ENCODE measurements around the gene ZSCAN1.
A peak's percentile ranks its signal among the peaks of the same experiment; 100 is the strongest.

ZSCAN1 gene

DNA sequence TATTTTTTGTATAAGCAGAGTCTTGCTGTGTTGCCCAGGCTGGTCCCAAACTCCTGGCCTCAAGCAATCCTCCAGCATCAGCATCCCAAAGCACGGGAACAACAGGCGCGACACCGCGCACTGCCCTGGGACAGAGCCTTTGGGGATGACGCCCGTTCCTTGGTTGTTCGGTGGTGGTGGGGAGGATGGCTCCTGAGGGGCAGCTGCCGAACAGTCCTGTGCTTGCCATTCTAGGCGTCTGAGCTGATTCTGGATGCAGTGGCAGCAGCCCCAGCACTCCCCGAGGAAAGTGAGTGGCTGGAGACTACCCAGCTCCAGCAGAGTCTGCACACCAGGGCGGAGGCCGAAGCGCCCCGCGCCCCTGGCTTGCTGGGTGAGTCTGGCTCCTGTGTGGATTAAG is 18.4 kb downstream of the ZSCAN1 start:
- H3K27ac ChIP-seq, result no peak overlapping the region
- H3K9ac ChIP-seq, result no peak overlapping the region
- H3K27me3 ChIP-seq, result no peaks in the 10 kb centered on the region
- H4K20me1 ChIP-seq, result no peaks in the 10 kb centered on the region
- no peak for TF ChIP-seq Cebpa-rat (IDR thresholded peaks at IDR 0.05)
- H3K4me2 ChIP-seq, result no peak overlapping the region
- H3K4me1 ChIP-seq, result peaks cover 6% of the 10 kb centered on the region
- H3K4me3 ChIP-seq, result no peak overlapping the region
- H3K36me3 ChIP-seq, result no peaks in the 10 kb centered on the region
- H3K9me3 ChIP-seq, result peaks cover 98% of the 10 kb centered on the region

DNA sequence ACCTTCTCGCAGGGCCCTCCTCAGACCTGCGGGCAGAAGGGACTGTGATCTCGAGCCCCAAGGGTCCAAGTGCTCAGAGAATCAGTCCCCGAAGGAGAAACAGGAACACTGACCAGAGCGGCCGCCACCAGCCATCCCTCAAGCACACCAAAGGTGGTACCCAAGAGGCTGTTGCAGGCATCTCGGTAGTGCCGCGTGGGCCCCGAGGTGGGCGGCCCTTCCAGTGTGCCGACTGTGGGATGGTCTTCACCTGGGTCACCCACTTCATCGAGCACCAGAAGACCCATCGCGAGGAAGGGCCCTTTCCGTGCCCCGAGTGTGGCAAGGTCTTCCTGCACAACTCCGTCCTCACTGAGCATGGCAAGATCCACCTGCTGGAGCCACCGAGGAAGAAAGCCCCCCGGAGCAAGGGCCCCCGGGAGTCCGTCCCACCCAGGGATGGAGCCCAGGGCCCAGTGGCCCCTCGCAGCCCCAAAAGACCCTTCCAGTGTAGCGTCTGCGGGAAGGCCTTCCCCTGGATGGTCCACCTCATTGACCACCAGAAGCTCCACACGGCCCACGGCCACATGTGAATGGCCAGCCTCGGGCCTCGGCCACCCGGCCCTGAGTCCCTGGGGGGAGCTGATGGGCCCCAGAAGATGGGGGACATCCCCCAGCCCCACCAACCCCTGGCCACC is 19.8 kb downstream of the ZSCAN1 start:
- Histone ChIP-seq H3K9me3 (peaks cover 97% of the 10 kb centered on the region), H3K4me3 (no peak overlapping the region)

DNA sequence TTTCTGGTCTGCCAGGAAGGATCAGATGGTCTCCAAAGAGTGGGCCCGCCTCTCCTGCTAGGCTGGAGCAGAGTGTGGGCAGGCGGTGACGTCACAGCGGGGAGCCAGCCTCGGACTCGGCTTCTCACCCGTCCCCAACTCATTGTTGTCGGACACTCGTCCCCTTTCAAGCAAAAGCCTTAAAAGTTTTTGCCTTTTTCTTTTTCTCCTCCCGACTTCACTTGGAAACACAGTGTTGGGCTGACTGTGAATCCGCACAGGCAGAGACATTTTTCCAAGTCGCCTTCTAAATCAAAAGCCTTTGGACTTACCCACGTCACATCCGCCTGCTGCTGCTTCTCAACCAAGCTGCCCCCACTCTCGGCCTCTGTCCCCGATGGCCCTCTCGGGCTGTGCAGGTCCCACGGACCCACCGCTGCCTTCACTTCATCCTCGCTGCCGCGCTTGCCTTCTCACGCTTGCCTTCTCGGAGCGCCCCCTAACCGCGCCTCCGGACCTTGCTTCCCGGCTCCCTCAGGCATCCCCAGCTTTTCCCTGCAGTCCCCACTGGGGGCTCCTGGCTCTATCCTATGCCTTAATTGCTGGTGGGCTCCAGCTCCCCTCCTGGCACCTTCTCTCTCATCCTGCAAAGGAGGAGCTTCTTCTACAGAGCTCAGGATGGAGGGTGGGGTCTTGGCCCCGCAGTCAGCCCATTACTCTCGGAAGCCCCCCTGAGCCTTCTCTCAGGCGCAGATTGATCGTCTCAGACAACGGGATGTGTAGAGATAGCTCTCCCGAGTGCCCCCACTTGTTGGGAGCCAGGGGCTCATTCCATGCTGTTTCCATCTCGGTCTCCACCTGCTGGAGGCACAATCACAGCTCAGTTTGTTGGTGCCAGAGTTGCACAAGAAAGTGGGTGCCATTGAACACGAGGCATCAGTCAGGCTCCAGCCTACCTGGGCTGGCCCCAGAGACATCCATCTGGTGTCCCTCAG is 21.4 kb downstream of the ZSCAN1 start:
- no peak for TF ChIP-seq Cebpa-rat (IDR thresholded peaks at IDR 0.05)
- Histone ChIP-seq H3K9me3 (peaks cover 91% of the 10 kb centered on the region), H3K4me1 (peaks cover 15% of the 10 kb centered on the region), H3K36me3 (peaks cover 2% of the 10 kb centered on the region; the same call in 1 of the 2 replicates), H3K4me2 (peak overlapping the region; percentile 36), H3K27ac (no peak overlapping the region), H3K9ac (0 out of 2 replicates have a peak overlapping the region, but pooled peaks have one; percentile 3), H3K4me3 (peak overlapping the region; percentile 55), H4K20me1 (no peaks in the 10 kb centered on the region), H3K27me3 (no peaks in the 10 kb centered on the region)

More for the DNA sequence above, 19.8 kb downstream of the ZSCAN1 start:
- Histone ChIP-seq H3K9ac (no peak overlapping the region), H3K27me3 (no peaks in the 10 kb centered on the region), H3K4me1 (peaks cover 5% of the 10 kb centered on the region), H4K20me1 (no peaks in the 10 kb centered on the region), H3K4me2 (no peak overlapping the region), H3K27ac (no peak overlapping the region), H3K36me3 (no peaks in the 10 kb centered on the region)
- TF ChIP-seq Cebpa-rat (IDR thresholded peaks at IDR 0.05), result no peak

DNA sequence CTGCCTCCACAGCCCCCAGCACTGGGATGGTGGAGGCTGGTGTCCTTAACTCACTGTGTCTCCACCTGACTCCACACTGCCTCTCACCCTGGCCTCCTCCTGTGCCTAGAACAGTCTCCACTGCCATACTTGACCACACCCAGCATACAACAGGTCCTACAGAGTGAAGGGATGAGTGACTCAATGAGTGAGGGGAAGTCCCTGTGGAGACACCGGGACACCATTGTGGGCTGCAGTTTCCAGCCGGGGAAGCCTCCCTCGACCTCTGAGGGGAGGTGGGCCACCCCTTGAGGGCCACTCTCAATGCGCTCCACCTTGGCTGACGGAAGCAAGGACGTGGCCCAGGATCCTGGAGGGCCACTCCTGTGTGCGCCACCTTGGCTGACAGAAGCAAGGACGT is 22.4 kb downstream of the ZSCAN1 start:
- Histone ChIP-seq H3K9me3 (peaks cover 90% of the 10 kb centered on the region), H3K27ac (no peak overlapping the region), H3K27me3 (no peaks in the 10 kb centered on the region), H3K36me3 (peaks cover 10% of the 10 kb centered on the region), H3K9ac (no peak overlapping the region), H4K20me1 (no peaks in the 10 kb centered on the region), H3K4me2 (no peak overlapping the region), H3K4me1 (peaks cover 20% of the 10 kb centered on the region), H3K4me3 (no peak overlapping the region)
- no peak for TF ChIP-seq Cebpa-rat (IDR thresholded peaks at IDR 0.05)

DNA sequence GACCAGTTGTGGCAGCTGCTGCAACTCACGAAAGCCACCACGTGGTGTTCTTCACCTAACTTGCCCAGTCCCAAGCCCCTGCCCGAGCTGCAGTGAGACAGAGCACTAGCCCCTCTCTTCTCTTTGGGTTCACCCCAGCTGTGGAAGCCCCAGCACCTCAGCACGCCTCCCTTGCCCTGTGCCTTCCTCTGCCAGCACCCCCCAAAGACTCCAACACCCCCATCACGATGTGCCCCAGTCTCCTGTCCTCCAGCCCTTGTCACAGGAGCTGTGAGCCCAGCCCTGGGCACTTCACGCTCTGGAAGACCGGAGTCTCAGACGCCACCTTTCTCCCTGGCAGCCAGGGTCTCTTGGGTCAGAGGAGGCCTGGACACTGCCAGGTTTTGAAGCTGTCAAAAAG is 23.0 kb downstream of the ZSCAN1 start:
- H3K9ac ChIP-seq, result no peak overlapping the region
- H3K4me1 ChIP-seq, result peaks cover 20% of the 10 kb centered on the region
- no peaks in the 10 kb centered on the region for H4K20me1 ChIP-seq
- H3K9me3 ChIP-seq, result peaks cover 90% of the 10 kb centered on the region
- no peaks in the 10 kb centered on the region for H3K27me3 ChIP-seq
- peaks cover 16% of the 10 kb centered on the region for H3K36me3 ChIP-seq
- H3K4me3 ChIP-seq, result no peak overlapping the region
- no peak for TF ChIP-seq Cebpa-rat (IDR thresholded peaks at IDR 0.05)
- no peak overlapping the region for H3K4me2 ChIP-seq
- no peak overlapping the region for H3K27ac ChIP-seq

DNA sequence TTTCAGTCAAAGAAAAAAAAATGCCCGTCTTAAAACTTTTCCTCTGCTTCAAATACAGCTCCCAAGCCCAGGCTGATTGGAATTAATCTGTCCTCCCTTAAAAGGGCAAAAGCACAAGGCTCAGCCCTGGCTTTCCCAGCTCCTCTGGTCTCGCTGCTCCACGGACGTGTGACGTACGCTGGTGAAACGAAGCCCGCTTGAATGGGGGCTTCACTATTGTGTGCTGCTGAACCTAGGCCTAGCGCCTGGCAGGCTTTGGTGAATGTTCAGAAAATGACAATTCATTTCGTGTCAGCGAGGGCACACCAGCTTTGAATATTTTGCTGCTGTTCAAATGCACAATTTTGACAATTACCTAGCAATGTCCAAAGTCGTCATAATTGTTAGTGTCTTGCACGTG is 24.6 kb downstream of the ZSCAN1 start:
- H3K27ac ChIP-seq, result peak overlapping the region; percentile 92
- H3K9ac ChIP-seq, result peak overlapping the region; percentile 85
- peak overlapping the region; percentile 68 for H3K4me3 ChIP-seq

DNA sequence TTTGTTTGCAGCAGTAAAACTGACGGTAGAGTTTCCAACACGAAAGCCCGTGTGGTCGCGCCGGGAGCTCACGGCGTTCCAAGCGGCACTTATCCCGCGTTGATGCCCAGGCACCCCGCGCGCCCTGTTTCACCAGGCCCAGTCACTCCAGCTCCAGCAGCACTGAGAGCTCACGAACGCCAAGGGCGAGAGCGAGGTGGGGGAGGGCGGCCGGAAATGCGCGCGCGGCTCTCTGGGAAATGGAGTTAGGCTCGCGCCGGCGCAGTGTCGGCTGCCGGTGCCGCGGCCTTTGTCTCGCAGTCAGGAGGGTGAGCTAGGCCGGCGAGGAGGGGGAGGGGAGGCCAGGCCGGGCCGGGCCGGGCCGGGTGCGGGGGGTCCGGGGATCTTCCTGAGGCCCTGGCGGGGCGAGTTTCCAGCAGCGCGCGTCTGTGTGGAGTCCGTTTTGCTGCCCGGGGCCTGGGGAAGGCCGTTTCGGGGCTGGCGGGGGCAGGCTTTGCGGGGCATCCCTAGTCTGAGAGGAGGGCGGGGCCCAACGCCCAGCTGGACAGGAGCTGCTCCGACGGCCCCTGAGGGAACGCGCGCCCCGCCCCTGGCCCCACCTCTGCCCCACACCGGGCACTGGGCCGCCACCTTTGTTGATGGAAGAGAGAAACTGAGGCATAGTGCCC is 25.3 kb downstream of the ZSCAN1 start, which contains the start of gene ZNF135:
Gene ZNF135 (plus strand): TSS at position 280 of the 668 bp plus-strand sequence. CDS start 721 bp downstream, outside the sequence.
- TF ChIP-seq Cebpa-rat (IDR thresholded peaks at IDR 0.05), result no peak
- peaks cover 90% of the 10 kb centered on the region for H3K9me3 ChIP-seq
- peak within 1 kb of the TSS; percentile 75 for H3K4me2 ChIP-seq
- peaks cover 38% of the 10 kb centered on the region for H3K36me3 ChIP-seq
- no peaks in the 10 kb centered on the region for H4K20me1 ChIP-seq
- H3K4me1 ChIP-seq, result peaks cover 20% of the 10 kb centered on the region
- H3K9ac ChIP-seq, result peak within 1 kb of the TSS; percentile 85
- H3K4me3 ChIP-seq, result peak within 1 kb of the TSS; percentile 68
- peak within 1 kb of the TSS; percentile 92 for H3K27ac ChIP-seq
- H3K27me3 ChIP-seq, result no peaks in the 10 kb centered on the region

More for the DNA sequence above, 24.6 kb downstream of the ZSCAN1 start:
- no peak for TF ChIP-seq Cebpa-rat (IDR thresholded peaks at IDR 0.05)
- Histone ChIP-seq H3K4me1 (peaks cover 20% of the 10 kb centered on the region), H3K36me3 (peaks cover 32% of the 10 kb centered on the region), H3K4me2 (peak overlapping the region; percentile 75), H4K20me1 (no peaks in the 10 kb centered on the region), H3K9me3 (peaks cover 90% of the 10 kb centered on the region), H3K27me3 (no peaks in the 10 kb centered on the region)

DNA sequence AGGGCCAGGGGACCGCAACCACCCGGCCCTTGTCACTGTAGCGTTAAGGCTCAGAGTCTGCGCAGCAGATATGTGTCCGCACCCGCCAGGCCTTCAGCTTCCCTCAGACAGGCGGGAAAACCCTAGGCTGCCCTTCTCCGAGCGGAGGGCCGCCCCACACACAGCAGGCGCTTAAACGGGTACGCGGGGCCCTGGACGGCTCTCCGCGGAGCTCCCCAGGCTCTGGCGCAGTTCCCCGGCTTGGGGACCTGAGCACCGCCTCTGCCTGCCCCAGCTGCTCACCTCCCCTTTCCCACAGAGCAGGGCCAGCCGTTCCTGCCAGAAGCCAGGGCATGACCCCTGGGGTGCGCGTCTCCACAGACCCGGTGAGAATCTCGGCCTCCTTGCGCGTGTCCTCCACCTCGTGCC is 25.9 kb downstream of the ZSCAN1 start:
- Histone ChIP-seq H3K27me3 (no peaks in the 10 kb centered on the region), H3K36me3 (peaks cover 44% of the 10 kb centered on the region), H3K9ac (peak overlapping the region; percentile 85), H3K4me2 (peak overlapping the region; percentile 75), H3K4me3 (peak overlapping the region; percentile 68), H3K27ac (peak overlapping the region; percentile 92), H4K20me1 (no peaks in the 10 kb centered on the region), H3K9me3 (peaks cover 91% of the 10 kb centered on the region), H3K4me1 (peaks cover 20% of the 10 kb centered on the region)
- TF ChIP-seq Cebpa-rat (IDR thresholded peaks at IDR 0.05), result no peak

DNA sequence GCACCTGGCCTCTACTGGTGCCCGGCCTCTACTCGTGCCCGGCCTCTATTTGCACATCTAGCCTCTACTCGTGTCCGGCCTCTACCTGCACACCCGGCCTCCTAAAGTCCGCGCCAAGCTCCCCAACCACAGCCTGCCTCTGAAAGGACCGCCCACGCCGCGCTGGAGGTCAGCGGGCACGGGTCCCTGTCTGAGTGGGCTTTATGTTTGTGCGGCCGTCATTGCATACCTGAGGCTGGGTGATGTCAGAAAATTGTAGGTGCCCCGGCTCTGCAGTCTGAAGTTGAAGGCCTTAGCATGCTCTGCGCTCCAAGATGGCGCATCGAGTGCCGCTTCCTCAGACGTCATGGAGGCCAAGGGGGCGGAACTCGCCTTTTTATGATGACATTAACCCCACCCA is 26.4 kb downstream of the ZSCAN1 start:
- H4K20me1 ChIP-seq, result no peaks in the 10 kb centered on the region
- no peak overlapping the region for H3K9ac ChIP-seq
- H3K9me3 ChIP-seq, result peaks cover 91% of the 10 kb centered on the region
- peak overlapping the region; percentile 68 for H3K4me3 ChIP-seq
- H3K27me3 ChIP-seq, result no peaks in the 10 kb centered on the region
- H3K4me1 ChIP-seq, result peaks cover 20% of the 10 kb centered on the region
- H3K4me2 ChIP-seq, result peak overlapping the region; percentile 75
- H3K27ac ChIP-seq, result peak overlapping the region; percentile 92; the same call in 1 of the 2 replicates
- TF ChIP-seq Cebpa-rat (IDR thresholded peaks at IDR 0.05), result no peak
- H3K36me3 ChIP-seq, result peaks cover 49% of the 10 kb centered on the region

Data from BLaER1 (cell line).